Measurements from ENCODE around the gene NOA1. TPM values are rescaled to one million over a fixed set of nuclear protein-coding genes. Genes with fewer than 3 reads are reported as not detected.

The NOA1 gene
- total and polyA plus RNA-seq, 10 of the 15 experiments (the other 5 are each of a cell fraction or from before 2014, with no cell fraction given) = 3.2 to 34.0 (median 17.6) TPM

Small RNA genes lying within 50 kb of the gene (small RNA-seq; reads per million reads assigned to genes)
- gene RNU6-998P = not detected

Other genes starting within 250 kb of the NOA1 start
- 0.27 and 0.40 TPM in 2 replicates for gene SPINK2, start 155.9 kb downstream of the NOA1 start, total RNA-seq (2014; rRNA removed)
- 0.27 and 0.60 TPM in 2 replicates for gene SPINK2, start 155.9 kb downstream of the NOA1 start, total RNA-seq (2014; rRNA removed; fragmentation: Illumina TruSeq; extraction: Trizol)
- gene SPINK2, start 155.9 kb downstream of the NOA1 start, total RNA-seq (2021) = not detected in 2 replicates
- 0.61 and 0.73 TPM in 2 replicates for gene SPINK2, start 155.9 kb downstream of the NOA1 start, polyA plus RNA-seq (2011; rRNA removed)
- 0.13 and 2.4 TPM in 2 replicates for gene SPINK2, start 155.9 kb downstream of the NOA1 start, polyA plus RNA-seq (2014; fragmentation: Illumina TruSeq; extraction: Trizol)
- gene SPINK2, start 155.9 kb downstream of the NOA1 start, polyA plus RNA-seq (2014; fragmentation: Nextera tagmentation; extraction: Ambion mirVana) = 1 to 10 TPM in 1 of 2 experiments, under 1 TPM in 1; 0.61 to 1.0 TPM
- gene SPINK2, start 155.9 kb downstream of the NOA1 start, polyA plus RNA-seq (2014; rRNA removed) = 0.30 and 0.49 TPM in 2 replicates
- under 1 TPM; 0.66 to 0.88 TPM for gene SPINK2, start 155.9 kb downstream of the NOA1 start, polyA plus RNA-seq (2016; fragmentation: Nextera tagmentation; extraction: Ambion mirVana)
- 23.9 and 24.7 TPM in 2 replicates for gene REST, start 69.7 kb downstream of the NOA1 start, total RNA-seq (2014; rRNA removed)
- 23.3 and 23.8 TPM in 2 replicates for gene REST, start 69.7 kb downstream of the NOA1 start, total RNA-seq (2014; rRNA removed; fragmentation: Illumina TruSeq; extraction: Trizol)
- gene REST, start 69.7 kb downstream of the NOA1 start, total RNA-seq (2021) = 29.5 and 33.5 TPM in 2 replicates
- gene REST, start 69.7 kb downstream of the NOA1 start, polyA plus RNA-seq (2011; rRNA removed) = 17.6 and 24.4 TPM in 2 replicates
- gene REST, start 69.7 kb downstream of the NOA1 start, polyA plus RNA-seq (2014; fragmentation: Illumina TruSeq; extraction: Trizol) = 12.7 and 16.3 TPM in 2 replicates
- 1 to 10 TPM; 3.7 to 8.5 TPM for gene REST, start 69.7 kb downstream of the NOA1 start, polyA plus RNA-seq (2014; fragmentation: Nextera tagmentation; extraction: Ambion mirVana)
- 10.9 and 11.7 TPM in 2 replicates for gene REST, start 69.7 kb downstream of the NOA1 start, polyA plus RNA-seq (2014; rRNA removed)
- gene REST, start 69.7 kb downstream of the NOA1 start, polyA plus RNA-seq (2016; fragmentation: Nextera tagmentation; extraction: Ambion mirVana) = 10 to 100 TPM; 33.6 to 36.3 TPM
- 85.9 and 109 TPM in 2 replicates for gene POLR2B, start 1.3 kb upstream of the NOA1 start, total RNA-seq (2014; rRNA removed)
- 117 and 120 TPM in 2 replicates for gene POLR2B, start 1.3 kb upstream of the NOA1 start, total RNA-seq (2014; rRNA removed; fragmentation: Illumina TruSeq; extraction: Trizol)
- 101 and 103 TPM in 2 replicates for gene POLR2B, start 1.3 kb upstream of the NOA1 start, total RNA-seq (2021)
- 183 and 225 TPM in 2 replicates for gene POLR2B, start 1.3 kb upstream of the NOA1 start, polyA plus RNA-seq (2011; rRNA removed)
- 113 and 144 TPM in 2 replicates for gene POLR2B, start 1.3 kb upstream of the NOA1 start, polyA plus RNA-seq (2014; fragmentation: Illumina TruSeq; extraction: Trizol)
- 10 to 100 TPM; 46.0 to 60.9 TPM for gene POLR2B, start 1.3 kb upstream of the NOA1 start, polyA plus RNA-seq (2014; fragmentation: Nextera tagmentation; extraction: Ambion mirVana)
- gene POLR2B, start 1.3 kb upstream of the NOA1 start, polyA plus RNA-seq (2014; rRNA removed) = 85.2 and 110 TPM in 2 replicates
- 10 to 100 TPM; 89.3 to 95.2 TPM for gene POLR2B, start 1.3 kb upstream of the NOA1 start, polyA plus RNA-seq (2016; fragmentation: Nextera tagmentation; extraction: Ambion mirVana)
- gene IGFBP7, start 132.8 kb upstream of the NOA1 start, total RNA-seq (2014; rRNA removed) = not detected in 2 replicates
- not detected in 2 replicates for gene IGFBP7, start 132.8 kb upstream of the NOA1 start, total RNA-seq (2014; rRNA removed; fragmentation: Illumina TruSeq; extraction: Trizol)
- 0.64 and 0.69 TPM in 2 replicates for gene IGFBP7, start 132.8 kb upstream of the NOA1 start, total RNA-seq (2021)
- gene IGFBP7, start 132.8 kb upstream of the NOA1 start, polyA plus RNA-seq (2011; rRNA removed) = not detected in 2 replicates
- not detected in 2 replicates for gene IGFBP7, start 132.8 kb upstream of the NOA1 start, polyA plus RNA-seq (2014; fragmentation: Illumina TruSeq; extraction: Trizol)
- 1 to 10 TPM; 1.6 to 1.9 TPM for gene IGFBP7, start 132.8 kb upstream of the NOA1 start, polyA plus RNA-seq (2014; fragmentation: Nextera tagmentation; extraction: Ambion mirVana)
- gene IGFBP7, start 132.8 kb upstream of the NOA1 start, polyA plus RNA-seq (2014; rRNA removed) = not detected in 2 replicates
- gene IGFBP7, start 132.8 kb upstream of the NOA1 start, polyA plus RNA-seq (2016; fragmentation: Nextera tagmentation; extraction: Ambion mirVana) = 1 to 10 TPM in 1 of 2 experiments, under 1 TPM in 1; 0.84 to 1.4 TPM